Tibial nerve (tissue), 3 donors: ENCODE measurements around the gene ZFP92.

Experiments used
- POLR2A ChIP-seq, 2 donors: fragments of 450-650 bp; IDR thresholded peaks; one replicate each; pipeline ENCODE4 v1.6.1; 2017; ENCODE audit warnings: antibody characterized with exemption in 2 of 2, mild to moderate bottlenecking in 2 of 2, moderate library complexity in 2 of 2
- TF ChIP-seq, protein P1 (sequence below), 5 experiments: fragments of 200-600 bp in 3 of 5; fragments of 450-650 bp in 2 of 5; sonication (generic) in 3 of 5; IDR thresholded peaks; one replicate each; pipeline ENCODE4 v1.5.1; 2016 to 2019; ENCODE audit warnings: antibody characterized with exemption in 5 of 5, mild to moderate bottlenecking in 3 of 5, moderate library complexity in 2 of 5

DNA sequence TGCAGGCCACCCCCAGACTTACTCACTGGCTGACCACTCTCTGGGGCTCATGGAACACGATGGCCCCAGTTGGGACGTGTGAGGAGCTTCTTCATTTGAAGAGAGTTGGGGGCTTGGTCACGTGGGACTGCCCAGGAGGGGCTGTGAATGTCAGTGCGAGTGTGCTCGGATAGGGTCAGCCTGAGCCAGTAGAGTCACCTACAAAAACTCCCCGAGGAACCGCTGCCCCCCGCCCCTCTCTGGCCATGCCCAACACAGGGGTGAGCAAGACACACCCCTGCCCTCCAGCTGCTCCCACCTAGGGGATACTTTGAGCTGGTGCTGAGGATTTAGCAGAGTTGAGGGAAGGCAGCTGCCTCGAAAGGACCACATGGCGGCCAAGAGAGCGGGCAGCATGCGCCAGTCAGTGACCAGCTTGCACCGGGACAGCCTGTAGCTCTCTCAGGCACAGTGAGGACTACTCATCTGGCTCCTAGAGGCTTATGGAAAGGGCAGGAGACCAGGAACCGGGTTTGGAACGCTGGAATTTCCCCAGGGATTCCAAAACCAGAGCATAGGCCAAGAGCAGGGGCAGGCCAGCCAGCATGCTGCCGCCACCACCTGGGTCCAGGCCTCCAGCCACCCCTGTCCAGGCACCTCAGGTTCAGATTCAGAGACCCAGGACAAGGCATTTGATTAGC, 18.5 kb upstream of the ZFP92 start:
- TF ChIP-seq, protein P1, sequence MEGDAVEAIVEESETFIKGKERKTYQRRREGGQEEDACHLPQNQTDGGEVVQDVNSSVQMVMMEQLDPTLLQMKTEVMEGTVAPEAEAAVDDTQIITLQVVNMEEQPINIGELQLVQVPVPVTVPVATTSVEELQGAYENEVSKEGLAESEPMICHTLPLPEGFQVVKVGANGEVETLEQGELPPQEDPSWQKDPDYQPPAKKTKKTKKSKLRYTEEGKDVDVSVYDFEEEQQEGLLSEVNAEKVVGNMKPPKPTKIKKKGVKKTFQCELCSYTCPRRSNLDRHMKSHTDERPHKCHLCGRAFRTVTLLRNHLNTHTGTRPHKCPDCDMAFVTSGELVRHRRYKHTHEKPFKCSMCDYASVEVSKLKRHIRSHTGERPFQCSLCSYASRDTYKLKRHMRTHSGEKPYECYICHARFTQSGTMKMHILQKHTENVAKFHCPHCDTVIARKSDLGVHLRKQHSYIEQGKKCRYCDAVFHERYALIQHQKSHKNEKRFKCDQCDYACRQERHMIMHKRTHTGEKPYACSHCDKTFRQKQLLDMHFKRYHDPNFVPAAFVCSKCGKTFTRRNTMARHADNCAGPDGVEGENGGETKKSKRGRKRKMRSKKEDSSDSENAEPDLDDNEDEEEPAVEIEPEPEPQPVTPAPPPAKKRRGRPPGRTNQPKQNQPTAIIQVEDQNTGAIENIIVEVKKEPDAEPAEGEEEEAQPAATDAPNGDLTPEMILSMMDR (IDR thresholded peaks at IDR 0.05), result no peak
- TF ChIP-seq POLR2A (IDR thresholded peaks at IDR 0.05), result no peak
